T-helper 1 cell treated with Interleukin-12 subunit alpha and Interleukin-12 subunit beta and Interleukin-4 antibody, amounts not matched to agents 30 ng/mL and 1 ng/mL, for 36 hours (primary cell): ENCODE measurements around the gene ERV3-1. TPM values are rescaled to one million over a fixed set of nuclear protein-coding genes. Genes with fewer than 3 reads are reported as not detected.
"Not testable (repeated sequence)": the region's sequence is repeated elsewhere in the genome, so short reads cannot be mapped to it uniquely, and the experiment has no call there.

ENCODE experiments used
- intact Hi-C: fragments of 100-400 bp; cut with micrococcal nuclease; formaldehyde crosslinking; loops from one replicate; pipeline ENCODE4 v1.15.1; 2024
- total RNA-seq: library from RNA; stranded (reverse); gene quantifications from 2 replicates; pipeline ENCODE4 v1.2.3, GENCODE V29; 2022

The ERV3-1 gene
- total RNA-seq, 1 donor from 2014 or later: 14.8 TPM

DNA sequence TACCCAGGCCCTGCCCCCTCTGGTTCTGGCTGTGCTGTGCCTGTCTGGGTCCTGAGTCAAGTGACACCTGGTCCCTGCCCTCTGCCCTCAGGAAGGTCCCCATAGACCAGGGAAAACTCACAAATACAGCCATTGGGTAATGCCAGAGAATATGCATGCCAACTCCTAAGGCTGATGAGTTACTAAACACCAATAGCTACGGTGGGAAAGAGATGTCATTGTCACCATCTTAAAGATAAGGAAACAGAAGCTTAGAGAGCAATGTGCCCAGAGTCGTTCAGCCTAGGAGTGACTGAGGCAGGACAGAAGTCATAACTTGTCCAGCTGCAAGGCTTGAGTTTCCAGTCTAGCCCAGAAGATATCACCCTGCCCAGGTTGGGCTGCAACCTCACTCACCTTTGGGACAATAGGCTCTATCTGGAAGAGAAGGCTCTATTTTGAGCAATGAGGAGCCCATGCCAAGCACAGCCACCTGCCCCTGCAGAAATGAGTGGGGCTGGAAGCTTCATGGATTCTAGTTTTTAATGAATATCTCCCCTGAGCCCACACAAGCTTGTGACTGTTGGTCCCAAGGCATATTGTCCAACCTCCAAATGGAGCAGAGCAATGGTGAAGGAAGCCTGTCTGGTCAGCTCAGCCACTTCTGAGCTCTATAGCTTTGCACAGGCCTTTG lies 60.8 kb downstream of the ERV3-1 start:
- intact Hi-C loops: no loop called here

DNA sequence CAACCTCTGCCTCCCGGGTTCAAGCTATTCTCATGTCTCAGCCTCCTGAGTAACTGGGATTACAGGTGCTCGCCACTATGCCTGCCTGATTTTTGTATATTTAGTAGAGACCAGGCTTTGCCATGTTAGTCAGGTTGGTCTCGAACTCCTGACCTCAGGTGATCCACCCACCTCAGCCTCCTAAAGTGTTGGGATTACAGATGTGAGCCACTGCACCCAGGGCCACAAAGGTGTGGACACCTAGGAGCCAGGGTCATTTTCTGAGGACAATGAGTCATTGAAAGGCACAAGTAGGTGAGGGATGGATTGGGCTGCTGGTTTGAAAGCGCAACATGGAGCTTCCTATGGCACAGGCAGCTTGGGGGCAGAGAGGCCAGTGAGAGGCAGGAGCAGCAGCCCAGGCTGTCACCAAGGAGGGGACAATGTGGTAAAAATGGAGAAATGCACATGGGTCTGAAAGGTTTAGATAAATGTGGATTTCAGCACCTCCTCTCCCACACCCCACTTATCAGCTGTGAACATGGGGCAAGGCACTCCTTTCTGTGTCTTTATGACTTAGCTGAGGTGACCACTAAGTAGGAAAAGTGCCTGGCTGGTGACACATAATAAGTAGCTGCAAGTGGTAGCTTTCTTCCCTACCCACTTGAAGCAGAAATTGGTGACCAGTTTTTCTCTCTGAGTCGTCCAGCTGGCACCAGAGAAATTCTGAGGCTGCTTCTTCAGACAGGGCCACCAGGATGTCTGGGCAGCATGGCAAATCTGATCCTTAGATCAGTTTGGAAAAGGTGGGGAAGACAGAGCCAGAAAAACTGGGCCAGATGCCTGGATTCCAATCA lies 61.6 kb downstream of the ERV3-1 start:
- intact Hi-C loops: not testable (repeated sequence)

Other genes with a start within 250 kb of the ERV3-1 start
- gene ZNF138, start 212.3 kb downstream of the ERV3-1 start, total RNA-seq: 8.6 and 9.9 TPM in 2 replicates
- gene ZNF273, start 103.4 kb downstream of the ERV3-1 start, total RNA-seq: 7.7 and 9.2 TPM in 2 replicates
- gene ZNF117, start 15.7 kb downstream of the ERV3-1 start, total RNA-seq: 6.5 and 6.8 TPM in 2 replicates